NB4 (cell line): ENCODE data around the gene GALK1.

Experiments
- MAX ChIP-seq: IDR thresholded peaks from 2 replicates; pipeline ENCODE4 v1.6.1; 2011; ENCODE audit warnings: low read depth, low read length
- MYC ChIP-seq: IDR thresholded peaks from 2 replicates; pipeline ENCODE4 v1.6.1; 2011; ENCODE audit warnings: low read depth, low read length
- POLR2A ChIP-seq: IDR thresholded peaks from 2 replicates; pipeline ENCODE4 v1.6.1; 2011; ENCODE audit warnings: mild to moderate bottlenecking; ENCODE audit not compliant: insufficient read length; ENCODE audit errors: extremely low read depth
- TF ChIP-seq, protein P1 (sequence below): IDR thresholded peaks from one replicate; pipeline ENCODE4 v1.5.1; 2012; ENCODE audit warnings: low read depth, low read length

DNA sequence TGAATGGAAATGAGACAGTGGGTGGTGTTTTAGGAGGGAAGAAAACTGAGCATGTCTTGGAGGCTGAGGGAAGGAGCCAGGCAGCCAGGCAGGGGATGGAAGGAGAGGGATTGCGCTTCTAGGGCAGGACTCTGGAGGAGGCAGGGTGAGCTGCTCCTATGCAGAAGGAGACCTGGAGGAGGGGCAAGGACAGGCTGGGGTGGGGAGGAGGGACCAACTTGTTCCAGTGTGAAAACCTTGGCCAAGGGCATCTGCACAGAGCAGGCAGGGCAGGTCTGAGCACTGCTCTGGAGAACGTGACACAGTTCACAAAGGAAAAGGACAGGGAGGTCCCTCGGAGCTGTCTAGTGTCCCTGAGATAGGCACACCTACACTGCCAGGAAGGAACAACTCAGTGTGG is 5.5 kb downstream of the GALK1 start:
- TF ChIP-seq, protein P1, sequence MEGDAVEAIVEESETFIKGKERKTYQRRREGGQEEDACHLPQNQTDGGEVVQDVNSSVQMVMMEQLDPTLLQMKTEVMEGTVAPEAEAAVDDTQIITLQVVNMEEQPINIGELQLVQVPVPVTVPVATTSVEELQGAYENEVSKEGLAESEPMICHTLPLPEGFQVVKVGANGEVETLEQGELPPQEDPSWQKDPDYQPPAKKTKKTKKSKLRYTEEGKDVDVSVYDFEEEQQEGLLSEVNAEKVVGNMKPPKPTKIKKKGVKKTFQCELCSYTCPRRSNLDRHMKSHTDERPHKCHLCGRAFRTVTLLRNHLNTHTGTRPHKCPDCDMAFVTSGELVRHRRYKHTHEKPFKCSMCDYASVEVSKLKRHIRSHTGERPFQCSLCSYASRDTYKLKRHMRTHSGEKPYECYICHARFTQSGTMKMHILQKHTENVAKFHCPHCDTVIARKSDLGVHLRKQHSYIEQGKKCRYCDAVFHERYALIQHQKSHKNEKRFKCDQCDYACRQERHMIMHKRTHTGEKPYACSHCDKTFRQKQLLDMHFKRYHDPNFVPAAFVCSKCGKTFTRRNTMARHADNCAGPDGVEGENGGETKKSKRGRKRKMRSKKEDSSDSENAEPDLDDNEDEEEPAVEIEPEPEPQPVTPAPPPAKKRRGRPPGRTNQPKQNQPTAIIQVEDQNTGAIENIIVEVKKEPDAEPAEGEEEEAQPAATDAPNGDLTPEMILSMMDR: no peak
- TF ChIP-seq POLR2A: no peak
- TF ChIP-seq MAX: no peak
- no peak for TF ChIP-seq MYC
